Ascending aorta (tissue), 2 donors: ENCODE measurements around the gene ZEB1. TPM values are rescaled to one million over a fixed set of nuclear protein-coding genes. Genes with fewer than 3 reads are reported as not detected.

Source experiments
- DNase-seq, 2 donors: peaks; one replicate each; pipeline ENCODE4 v3.0.0-alpha.2; 2019; ENCODE audit warnings: low spot score in 2 of 2
- H3K27ac ChIP-seq, 2 donors: fragments of 200-600 bp; sonication (generic); one replicate each; pipeline ENCODE4 v1.5.1; 2016 to 2017; ENCODE audit warnings: mild to moderate bottlenecking in 1 of 2
- H3K27me3 ChIP-seq: fragments of 200-600 bp; sonication (generic); one replicate; pipeline ENCODE4 v1.5.1; 2017
- H3K36me3 ChIP-seq, 2 donors: fragments of 200-600 bp; sonication (generic); one replicate each; pipeline ENCODE4 v1.5.1; 2016
- H3K4me1 ChIP-seq, 2 donors: fragments of 200-600 bp; sonication (generic); one replicate each; pipeline ENCODE4 v1.5.1; 2016 to 2017; ENCODE audit warnings: mild to moderate bottlenecking in 1 of 2
- H3K4me3 ChIP-seq, 2 donors: fragments of 200-600 bp; sonication (generic); one replicate each; pipeline ENCODE4 v1.5.1; 2016 to 2017; ENCODE audit warnings: mild to moderate bottlenecking in 1 of 2
- H3K9me3 ChIP-seq, 2 donors: fragments of 200-600 bp; sonication (generic); one replicate each; pipeline ENCODE4 v1.5.1; 2016
- CTCF ChIP-seq, 3 experiments: fragments of 200-600 bp in 2 of 3; fragments of 450-650 bp in 1 of 3; sonication (generic) in 2 of 3; IDR thresholded peaks; one replicate each; pipeline ENCODE4 v1.5.1; 2016 to 2019; ENCODE audit warnings: antibody characterized with exemption in 3 of 3, mild to moderate bottlenecking in 1 of 3, moderate library complexity in 1 of 3
- intact Hi-C: fragments of 100-400 bp; cut with DNase I; formaldehyde crosslinking; loops from one replicate; pipeline ENCODE4 v1.15.1; 2023
- total RNA-seq: library from RNA; depleted of rRNA; stranded (reverse); fragments of >200 nt; gene quantifications from one replicate; pipeline ENCODE4 v1.1.0, GENCODE V29; 2016

Gene ZEB1
- total RNA-seq, 1 donor from 2014 or later: 77.3 TPM

GRCh38 chr10:31278279-31278941 lies 40.6 kb upstream of the ZEB1 start:
- H3K4me1 ChIP-seq: no peaks in the 10 kb centered on the region
- no peak overlapping the region for H3K4me3 ChIP-seq
- H3K27me3 ChIP-seq: no peaks in the 10 kb centered on the region
- no peaks in the 10 kb centered on the region for H3K36me3 ChIP-seq
- no peak for TF ChIP-seq CTCF (IDR thresholded peaks at IDR 0.05)
- intact Hi-C loops: no loop called here
- H3K9me3 ChIP-seq: peaks cover 0 to 4% of the 10 kb centered on the region in 2 donors
- DNase-seq: no peak
- H3K27ac ChIP-seq: no peak overlapping the region

- DNase-seq: no peak
- no peak for TF ChIP-seq CTCF (IDR thresholded peaks at IDR 0.05)
- H3K36me3 ChIP-seq: no peaks in the 10 kb centered on the region
- H3K4me1 ChIP-seq: no peaks in the 10 kb centered on the region
- no peak overlapping the region for H3K4me3 ChIP-seq
- H3K9me3 ChIP-seq: peaks cover 0 to 4% of the 10 kb centered on the region in 2 donors
- H3K27me3 ChIP-seq: no peaks in the 10 kb centered on the region
- no peak overlapping the region for H3K27ac ChIP-seq
- intact Hi-C loops: no loop called here
Observed at GRCh38 chr10:31280972-31281371, 38.0 kb upstream of the ZEB1 start.

- no peaks in the 10 kb centered on the region for H3K9me3 ChIP-seq
Observed at GRCh38 chr10:31288001-31288400, 31.0 kb upstream of the ZEB1 start.

GRCh38 chr10:31288962-31289361 lies 30.1 kb upstream of the ZEB1 start:
- H3K27me3 ChIP-seq: no peaks in the 10 kb centered on the region
- H3K9me3 ChIP-seq: no peaks in the 10 kb centered on the region
- intact Hi-C loops: no loop called here
- no peaks in the 10 kb centered on the region for H3K36me3 ChIP-seq
- no peak for TF ChIP-seq CTCF (IDR thresholded peaks at IDR 0.05)
- no peak overlapping the region for H3K27ac ChIP-seq
- H3K4me1 ChIP-seq: no peaks in the 10 kb centered on the region
- no peak overlapping the region for H3K4me3 ChIP-seq
- no peak for DNase-seq

More at GRCh38 chr10:31288001-31288400, 31.0 kb upstream of the ZEB1 start:
- intact Hi-C loops: no loop called here
- DNase-seq: no peak
- no peak for TF ChIP-seq CTCF (IDR thresholded peaks at IDR 0.05)
- H3K4me3 ChIP-seq: no peak overlapping the region
- no peaks in the 10 kb centered on the region for H3K36me3 ChIP-seq
- H3K27me3 ChIP-seq: no peaks in the 10 kb centered on the region
- no peak overlapping the region for H3K27ac ChIP-seq
- no peaks in the 10 kb centered on the region for H3K4me1 ChIP-seq

- no peak for TF ChIP-seq CTCF (IDR thresholded peaks at IDR 0.05)
- no peak for DNase-seq
- Histone ChIP-seq H3K27ac (no peak overlapping the region), H3K27me3 (no peaks in the 10 kb centered on the region), H3K36me3 (no peaks in the 10 kb centered on the region), H3K9me3 (no peaks in the 10 kb centered on the region), H3K4me3 (no peak overlapping the region), H3K4me1 (no peaks in the 10 kb centered on the region)
- intact Hi-C loops: no loop called here
Observed at GRCh38 chr10:31290386-31290785, 28.6 kb upstream of the ZEB1 start.

GRCh38 chr10:31291123-31291522 lies 27.9 kb upstream of the ZEB1 start:
- Histone ChIP-seq H3K9me3 (no peaks in the 10 kb centered on the region), H3K4me1 (no peaks in the 10 kb centered on the region), H3K36me3 (no peaks in the 10 kb centered on the region), H3K27me3 (no peaks in the 10 kb centered on the region), H3K27ac (no peak overlapping the region), H3K4me3 (no peak overlapping the region)
- no peak for DNase-seq
- TF ChIP-seq CTCF (IDR thresholded peaks at IDR 0.05): no peak
- intact Hi-C loops: no loop called here
